ENCODE data around the gene RAD54L.
A peak's percentile ranks its signal among the peaks of the same experiment; 100 is the strongest.

The RAD54L gene

DNA sequence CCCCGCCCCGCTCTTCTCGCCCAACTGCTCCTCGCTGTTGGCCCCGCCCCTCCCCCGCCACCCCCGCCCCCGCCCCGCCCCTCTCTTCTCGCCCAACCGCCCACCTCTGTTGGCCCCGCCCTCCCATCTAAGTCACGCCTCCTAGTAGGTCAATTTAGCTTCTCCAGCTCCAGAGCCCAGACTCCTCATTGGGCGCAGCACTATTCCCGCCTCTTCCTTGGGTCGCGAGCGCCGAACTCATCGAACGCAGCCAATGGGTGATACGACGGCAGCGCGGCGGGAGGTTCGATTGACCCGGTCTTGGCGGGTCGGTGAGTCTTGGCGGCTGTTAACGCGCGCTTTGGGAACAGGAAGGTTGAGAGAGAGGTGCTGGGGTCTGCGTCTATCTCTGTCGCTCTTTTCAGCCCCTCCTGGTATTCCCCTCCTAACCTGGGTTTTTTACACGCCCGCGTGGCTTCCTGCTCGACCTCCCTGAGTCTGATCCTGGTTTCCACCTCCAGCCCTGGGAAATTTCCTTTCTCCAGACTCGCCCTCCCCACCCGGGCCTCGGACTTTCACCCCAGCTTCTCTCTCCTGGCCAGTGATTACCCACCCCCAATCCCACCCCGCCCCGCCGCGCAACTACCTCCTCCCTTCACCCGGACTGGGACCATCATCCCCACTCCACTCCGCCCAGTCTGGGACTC, at the start of gene RAD54L:
RAD54L (plus strand) TSS at position 328 of the 686 bp plus-strand sequence. CDS start 643 bp downstream, outside the sequence.
- Histone ChIP-seq H3K27ac (peak within 1 kb of the TSS; percentile 55 to 73), H3K4me3 (peak within 1 kb of the TSS; percentile 88)
- DNase-seq (ENCODE audit: low spot score) = peak; percentile 98
- no peak for TF ChIP-seq CTCF (IDR thresholded peaks at IDR 0.05)

- Histone ChIP-seq H3K27ac (peak within 1 kb of the TSS; percentile 65 to 87), H3K4me3 (peak within 1 kb of the TSS; percentile 89)
- TF ChIP-seq CTCF (IDR thresholded peaks at IDR 0.05) = no peak
- no peak for DNase-seq (ENCODE audit: low spot score)
Observed at GRCh38 chr1:46197964-46198811, 49.4 kb upstream of the RAD54L start, which contains the start of gene POMGNT1. TSS of gene POMGNT1 (minus strand) at chr1:46198434. CDS start at chr1:46197821, 613 bp downstream.

GRCh38 chr1:46199233-46199749, 48.3 kb upstream of the RAD54L start:
- H3K27ac ChIP-seq = no peak overlapping the region
- DNase-seq (ENCODE audit: low spot score) = no peak
- TF ChIP-seq CTCF (IDR thresholded peaks at IDR 0.05) = no peak
- peak overlapping the region; percentile 89 for H3K4me3 ChIP-seq

GRCh38 chr1:46203738-46204405, 43.7 kb upstream of the RAD54L start:
- H3K4me3 ChIP-seq = peak overlapping the region; percentile 93
- no peak for DNase-seq (ENCODE audit: low spot score)

GRCh38 chr1:46204406-46204742, 43.2 kb upstream of the RAD54L start:
- H3K4me3 ChIP-seq = peak overlapping the region; percentile 93
- TF ChIP-seq CTCF (IDR thresholded peaks at IDR 0.05) = no peak
- H3K27ac ChIP-seq = peak overlapping the region; percentile 87 to 94
- DNase-seq (ENCODE audit: low spot score) = no peak

More at GRCh38 chr1:46203738-46204405, 43.7 kb upstream of the RAD54L start:
- no peak for TF ChIP-seq CTCF (IDR thresholded peaks at IDR 0.05)
- peak overlapping the region; percentile 87 to 94 for H3K27ac ChIP-seq

- no peak for DNase-seq (ENCODE audit: low spot score)
- Histone ChIP-seq H3K4me3 (peak overlapping the region; percentile 93), H3K27ac (peak overlapping the region; percentile 87 to 94)
- TF ChIP-seq CTCF (IDR thresholded peaks at IDR 0.05) = no peak
Observed at GRCh38 chr1:46205141-46205540, 42.4 kb upstream of the RAD54L start.

Measured in coronary artery (tissue), 2 donors.